Measurements from ENCODE around the gene TMEM178B. TPM values are rescaled to one million over a fixed set of nuclear protein-coding genes. Genes with fewer than 3 reads are reported as not detected.

The TMEM178B gene
- polyA plus RNA-seq, 1 donor (not counting 4 experiments of a cell fraction or from before 2014, with no cell fraction given): not detected

GRCh38 chr7:141201145-141201885, 127.5 kb downstream of the TMEM178B start:
- Histone ChIP-seq H3K36me3 (ENCODE audit: control insufficient read depth in 2 of 2, extremely low read depth in 1 of 2, insufficient read depth in 2 of 2, low read length in 2 of 2) (no peaks in the 10 kb centered on the region), H3K9me3 (ENCODE audit: control insufficient read depth, low read depth, low read length) (no peaks in the 10 kb centered on the region), H3K4me3 (ENCODE audit: control insufficient read depth in 2 of 3, extremely low read depth in 1 of 3, insufficient read depth in 2 of 3, low read depth in 1 of 3, low read length in 3 of 3) (no peak overlapping the region), H3K9me1 (ENCODE audit: control insufficient read depth, extremely low read depth, insufficient read depth, low read length) (no peaks in the 10 kb centered on the region), H3K27me3 (ENCODE audit: control insufficient read depth, extremely low read depth, insufficient read depth, low read length) (no peaks in the 10 kb centered on the region), H3K4me1 (ENCODE audit: control insufficient read depth, extremely low read depth, insufficient read depth, low read length) (no peaks in the 10 kb centered on the region), H3K4me2 (ENCODE audit: control insufficient read depth, extremely low read depth, insufficient read depth, low read depth, low read length) (no peak overlapping the region), H3K9ac (ENCODE audit: control insufficient read depth, extremely low read depth, insufficient read depth, low read length) (no peak overlapping the region), H3K79me2 (ENCODE audit: control insufficient read depth, insufficient read depth, low read length) (no peaks in the 10 kb centered on the region), H3K27ac (ENCODE audit: control insufficient read depth, insufficient read depth, low read length) (no peak overlapping the region), H4K20me1 (ENCODE audit: control insufficient read depth, extremely low read depth, insufficient read depth, low read length) (no peaks in the 10 kb centered on the region), H2AFZ (ENCODE audit: control insufficient read depth, low read length) (no peak overlapping the region)
- no peak for FAIRE-seq
- no peak for TF ChIP-seq EZH2 (IDR thresholded peaks at IDR 0.05; ENCODE audit: low read length)
- no peak for TF ChIP-seq CTCF (optimal IDR thresholded peaks at IDR 0.05 in 1 of 3, IDR thresholded peaks at IDR 0.05 in 1 of 3, conservative IDR thresholded peaks at IDR 0.05 in 1 of 3; ENCODE audit: extremely low read depth in 1 of 3, insufficient read depth in 2 of 3, low read length in 3 of 3)
- dilution Hi-C loops (cut with MboI; ENCODE audit: extremely low pct_ligation_motif_present, low sequenced_read_pairs): no loop called here
- DNase-seq (ENCODE audit: low read depth, low spot score): no peak

- no peak for FAIRE-seq
- no peak overlapping the region for H3K4me2 ChIP-seq (ENCODE audit: control insufficient read depth, extremely low read depth, insufficient read depth, low read depth, low read length)
- H3K4me3 ChIP-seq (ENCODE audit: control insufficient read depth in 2 of 3, extremely low read depth in 1 of 3, insufficient read depth in 2 of 3, low read depth in 1 of 3, low read length in 3 of 3): no peak overlapping the region
- H2AFZ ChIP-seq (ENCODE audit: control insufficient read depth, low read length): no peak overlapping the region
- H3K27me3 ChIP-seq (ENCODE audit: control insufficient read depth, extremely low read depth, insufficient read depth, low read length): no peaks in the 10 kb centered on the region
- H3K9me3 ChIP-seq (ENCODE audit: control insufficient read depth, low read depth, low read length): no peaks in the 10 kb centered on the region
- no peaks in the 10 kb centered on the region for H3K4me1 ChIP-seq (ENCODE audit: control insufficient read depth, extremely low read depth, insufficient read depth, low read length)
- dilution Hi-C loops (cut with MboI; ENCODE audit: extremely low pct_ligation_motif_present, low sequenced_read_pairs): no loop called here
- TF ChIP-seq CTCF (optimal IDR thresholded peaks at IDR 0.05 in 1 of 3, IDR thresholded peaks at IDR 0.05 in 1 of 3, conservative IDR thresholded peaks at IDR 0.05 in 1 of 3; ENCODE audit: extremely low read depth in 1 of 3, insufficient read depth in 2 of 3, low read length in 3 of 3) (no peak), EZH2 (IDR thresholded peaks at IDR 0.05; ENCODE audit: low read length) (no peak)
- H3K79me2 ChIP-seq (ENCODE audit: control insufficient read depth, insufficient read depth, low read length): no peaks in the 10 kb centered on the region
- H4K20me1 ChIP-seq (ENCODE audit: control insufficient read depth, extremely low read depth, insufficient read depth, low read length): no peaks in the 10 kb centered on the region
- H3K9ac ChIP-seq (ENCODE audit: control insufficient read depth, extremely low read depth, insufficient read depth, low read length): no peak overlapping the region
- H3K27ac ChIP-seq (ENCODE audit: control insufficient read depth, insufficient read depth, low read length): no peak overlapping the region
- H3K9me1 ChIP-seq (ENCODE audit: control insufficient read depth, extremely low read depth, insufficient read depth, low read length): no peaks in the 10 kb centered on the region
- no peak for DNase-seq (ENCODE audit: low read depth, low spot score)
- no peaks in the 10 kb centered on the region for H3K36me3 ChIP-seq (ENCODE audit: control insufficient read depth in 2 of 2, extremely low read depth in 1 of 2, insufficient read depth in 2 of 2, low read length in 2 of 2)
Observed at GRCh38 chr7:141202535-141202934, 128.7 kb downstream of the TMEM178B start.
